ENCODE data around the gene PPP1R13L.

DNA sequence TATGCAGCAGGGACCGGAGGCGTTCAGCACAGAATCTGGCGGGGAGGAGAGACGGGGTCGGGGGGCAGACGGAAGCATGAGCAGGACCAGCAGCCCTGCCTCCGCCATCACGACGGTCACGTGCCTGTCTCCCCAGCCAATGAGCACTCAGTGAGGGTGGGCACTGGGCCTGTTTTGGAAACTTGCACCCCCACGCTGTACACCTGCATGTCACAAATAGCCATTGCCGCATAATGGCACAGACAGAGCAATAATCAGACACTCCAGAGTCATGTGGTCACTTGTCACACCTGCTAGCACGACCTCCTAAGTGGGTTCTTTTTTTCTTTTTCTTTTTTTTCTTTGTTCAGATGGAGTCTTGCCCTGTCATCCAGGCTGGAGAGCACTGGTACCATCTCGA, 43.3 kb downstream of the PPP1R13L start:
- no peak for TF ChIP-seq POLR2A (IDR thresholded peaks at IDR 0.05; ENCODE audit: low read depth)
- TF ChIP-seq, protein P1, sequence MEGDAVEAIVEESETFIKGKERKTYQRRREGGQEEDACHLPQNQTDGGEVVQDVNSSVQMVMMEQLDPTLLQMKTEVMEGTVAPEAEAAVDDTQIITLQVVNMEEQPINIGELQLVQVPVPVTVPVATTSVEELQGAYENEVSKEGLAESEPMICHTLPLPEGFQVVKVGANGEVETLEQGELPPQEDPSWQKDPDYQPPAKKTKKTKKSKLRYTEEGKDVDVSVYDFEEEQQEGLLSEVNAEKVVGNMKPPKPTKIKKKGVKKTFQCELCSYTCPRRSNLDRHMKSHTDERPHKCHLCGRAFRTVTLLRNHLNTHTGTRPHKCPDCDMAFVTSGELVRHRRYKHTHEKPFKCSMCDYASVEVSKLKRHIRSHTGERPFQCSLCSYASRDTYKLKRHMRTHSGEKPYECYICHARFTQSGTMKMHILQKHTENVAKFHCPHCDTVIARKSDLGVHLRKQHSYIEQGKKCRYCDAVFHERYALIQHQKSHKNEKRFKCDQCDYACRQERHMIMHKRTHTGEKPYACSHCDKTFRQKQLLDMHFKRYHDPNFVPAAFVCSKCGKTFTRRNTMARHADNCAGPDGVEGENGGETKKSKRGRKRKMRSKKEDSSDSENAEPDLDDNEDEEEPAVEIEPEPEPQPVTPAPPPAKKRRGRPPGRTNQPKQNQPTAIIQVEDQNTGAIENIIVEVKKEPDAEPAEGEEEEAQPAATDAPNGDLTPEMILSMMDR (IDR thresholded peaks at IDR 0.05) = no peak

Measured in esophagus muscularis mucosa (tissue), 3 donors.